Measurements from ENCODE around the gene POU3F1.

POU3F1 gene

GRCh38 chr1:38073534-38074301, 27.1 kb upstream of the POU3F1 start:
- Histone ChIP-seq H3F3A (ENCODE audit: insufficient read depth, low read length) (no peaks in the 10 kb centered on the region), H3K27ac (ENCODE audit: low read length) (no peak overlapping the region), H3K4me3 (ENCODE audit: low read length) (no peak overlapping the region), H3K9ac (ENCODE audit: low read length) (no peak overlapping the region), H3K9me2 (replicated peaks; ENCODE audit: insufficient read depth, low read length) (no peaks in the 10 kb centered on the region), H4K20me1 (ENCODE audit: insufficient read depth, low read length) (no peaks in the 10 kb centered on the region), H3K9me3 (replicated peaks; ENCODE audit: insufficient read depth, low read length) (no peaks in the 10 kb centered on the region), H3K4me2 (ENCODE audit: low read depth, low read length) (no peak overlapping the region), H3K27me3 (replicated peaks; ENCODE audit: insufficient read depth, low read length) (no peaks in the 10 kb centered on the region), H2AFZ (ENCODE audit: low read length) (no peak overlapping the region), H3K36me3 (replicated peaks; ENCODE audit: insufficient read depth, low read length) (no peaks in the 10 kb centered on the region), H3K4me1 (ENCODE audit: low read length) (no peaks in the 10 kb centered on the region), H3K79me2 (ENCODE audit: low read length) (no peaks in the 10 kb centered on the region)
- no peak for TF ChIP-seq EZH2 (optimal IDR thresholded peaks at IDR 0.05; ENCODE audit: low read depth, low read length)
- TF ChIP-seq CTCF (IDR thresholded peaks at IDR 0.05; ENCODE audit: low read length) = no peak
- TF ChIP-seq EZH2phosphoT487 (IDR thresholded peaks at IDR 0.05; ENCODE audit: low read length) = no peak
- no peak for DNase-seq

- DNase-seq = no peak
- H3K4me3 ChIP-seq (ENCODE audit: low read length) = no peak overlapping the region
- no peak overlapping the region for H3K9ac ChIP-seq (ENCODE audit: low read length)
- H3K36me3 ChIP-seq (replicated peaks; ENCODE audit: insufficient read depth, low read length) = no peaks in the 10 kb centered on the region
- H3K79me2 ChIP-seq (ENCODE audit: low read length) = no peaks in the 10 kb centered on the region
- TF ChIP-seq CTCF (IDR thresholded peaks at IDR 0.05; ENCODE audit: low read length) (no peak), EZH2phosphoT487 (IDR thresholded peaks at IDR 0.05; ENCODE audit: low read length) (no peak), EZH2 (optimal IDR thresholded peaks at IDR 0.05; ENCODE audit: low read depth, low read length) (no peak)
- H3K27ac ChIP-seq (ENCODE audit: low read length) = no peak overlapping the region
- H3K4me1 ChIP-seq (ENCODE audit: low read length) = no peaks in the 10 kb centered on the region
- no peak overlapping the region for H2AFZ ChIP-seq (ENCODE audit: low read length)
- H3F3A ChIP-seq (ENCODE audit: insufficient read depth, low read length) = no peaks in the 10 kb centered on the region
- no peaks in the 10 kb centered on the region for H3K9me3 ChIP-seq (replicated peaks; ENCODE audit: insufficient read depth, low read length)
- no peaks in the 10 kb centered on the region for H3K9me2 ChIP-seq (replicated peaks; ENCODE audit: insufficient read depth, low read length)
- H3K4me2 ChIP-seq (ENCODE audit: low read depth, low read length) = no peak overlapping the region
- H4K20me1 ChIP-seq (ENCODE audit: insufficient read depth, low read length) = no peaks in the 10 kb centered on the region
- H3K27me3 ChIP-seq (replicated peaks; ENCODE audit: insufficient read depth, low read length) = no peaks in the 10 kb centered on the region
These were observed 26.3 kb upstream of the POU3F1 start for GRCh38 chr1:38072858-38073257.

- Histone ChIP-seq H3K9ac (ENCODE audit: low read length) (no peak overlapping the region), H3K36me3 (replicated peaks; ENCODE audit: insufficient read depth, low read length) (no peaks in the 10 kb centered on the region), H3K9me2 (replicated peaks; ENCODE audit: insufficient read depth, low read length) (no peaks in the 10 kb centered on the region), H4K20me1 (ENCODE audit: insufficient read depth, low read length) (no peaks in the 10 kb centered on the region), H2AFZ (ENCODE audit: low read length) (no peak overlapping the region), H3K27ac (ENCODE audit: low read length) (no peak overlapping the region), H3K27me3 (replicated peaks; ENCODE audit: insufficient read depth, low read length) (no peaks in the 10 kb centered on the region), H3F3A (ENCODE audit: insufficient read depth, low read length) (no peaks in the 10 kb centered on the region), H3K9me3 (replicated peaks; ENCODE audit: insufficient read depth, low read length) (no peaks in the 10 kb centered on the region), H3K79me2 (ENCODE audit: low read length) (no peaks in the 10 kb centered on the region), H3K4me2 (ENCODE audit: low read depth, low read length) (no peak overlapping the region), H3K4me3 (ENCODE audit: low read length) (no peak overlapping the region), H3K4me1 (ENCODE audit: low read length) (no peaks in the 10 kb centered on the region)
- DNase-seq = peak; percentile 59
- TF ChIP-seq EZH2 (optimal IDR thresholded peaks at IDR 0.05; ENCODE audit: low read depth, low read length) (no peak), CTCF (IDR thresholded peaks at IDR 0.05; ENCODE audit: low read length) (peak; percentile 49)
These were observed 25.0 kb upstream of the POU3F1 start for GRCh38 chr1:38071312-38072256.
